HepG2 (cell line): ENCODE data around the gene VEGFA. TPM values are rescaled to one million over a fixed set of nuclear protein-coding genes. Genes with fewer than 3 reads are reported as not detected.

Experiments
- ADNP ChIP-seq: sonication (generic); formaldehyde crosslinking; IDR thresholded peaks from 2 replicates; pipeline ENCODE4 v1.4.0; 2020; ENCODE audit warnings: missing genetic modification reagents
- AFF4 ChIP-seq: sonication (generic); formaldehyde crosslinking; IDR thresholded peaks from 2 replicates; pipeline ENCODE4 v1.4.0; 2020; ENCODE audit warnings: missing genetic modification reagents
- BCLAF1 ChIP-seq: fragments of 450-650 bp; IDR thresholded peaks from 2 replicates; pipeline ENCODE4 v1.6.1; 2017; ENCODE audit warnings: mild to moderate bottlenecking
- ETV6 ChIP-seq: sonication (generic); formaldehyde crosslinking; conservative IDR thresholded peaks from 2 replicates; pipeline ENCODE4 v1.4.0; 2020; ENCODE audit warnings: missing genetic modification reagents
- KDM1A ChIP-seq: IDR thresholded peaks from 2 replicates; pipeline ENCODE4 v1.6.1; 2016; ENCODE audit warnings: missing compliant biosample characterization
- KDM2A ChIP-seq: sonication (generic); formaldehyde crosslinking; IDR thresholded peaks from 2 replicates; pipeline ENCODE4 v1.4.0; 2020; ENCODE audit warnings: low read depth, missing genetic modification reagents, borderline replicate concordance
- PLRG1 ChIP-seq: fragments of 450-650 bp; conservative IDR thresholded peaks from 2 replicates; pipeline ENCODE4 v1.6.1; 2016
- TOE1 ChIP-seq: sonication (generic); formaldehyde crosslinking; IDR thresholded peaks from 2 replicates; pipeline ENCODE4 v1.4.0; 2020; ENCODE audit warnings: mild to moderate bottlenecking, missing genetic modification reagents
- TP53 ChIP-seq: sonication (generic); formaldehyde crosslinking; conservative IDR thresholded peaks from 2 replicates; pipeline ENCODE4 v1.4.0; 2020; ENCODE audit warnings: missing genetic modification reagents
- XBP1 ChIP-seq: sonication (generic); formaldehyde crosslinking; IDR thresholded peaks from 2 replicates; pipeline ENCODE4 v1.5.0; 2020; ENCODE audit warnings: missing genetic modification reagents
- ZBED4 ChIP-seq: sonication (generic); formaldehyde crosslinking; IDR thresholded peaks from 2 replicates; pipeline ENCODE4 v1.4.0; 2020; ENCODE audit warnings: missing genetic modification reagents, borderline replicate concordance
- ZFP1 ChIP-seq: IDR thresholded peaks from 2 replicates; pipeline ENCODE4 v1.6.1; 2016
- ZFP36L1 ChIP-seq: sonication (generic); formaldehyde crosslinking; IDR thresholded peaks from 2 replicates; pipeline ENCODE4 v1.8.0; 2022; ENCODE audit warnings: mild to moderate bottlenecking, missing genetic modification reagents, moderate library complexity
- ZFP41 ChIP-seq: sonication (generic); formaldehyde crosslinking; IDR thresholded peaks from 2 replicates; pipeline ENCODE4 v1.4.0; 2020; ENCODE audit warnings: mild to moderate bottlenecking, missing genetic modification reagents, borderline replicate concordance
- ZIK1 ChIP-seq: sonication (generic); formaldehyde crosslinking; IDR thresholded peaks from 2 replicates; pipeline ENCODE4 v1.5.0; 2020; ENCODE audit warnings: mild to moderate bottlenecking, low read depth, missing genetic modification reagents, borderline replicate concordance
- ZMYM3 ChIP-seq: sonication (generic); formaldehyde crosslinking; IDR thresholded peaks from 2 replicates; pipeline ENCODE4 v1.5.1; 2020; ENCODE audit warnings: mild to moderate bottlenecking, missing genetic modification reagents
- ZNF710 ChIP-seq: sonication (generic); formaldehyde crosslinking; IDR thresholded peaks from 2 replicates; pipeline ENCODE4 v1.5.0; 2020; ENCODE audit warnings: mild to moderate bottlenecking, missing genetic modification reagents, borderline replicate concordance
- polyA plus RNA-seq, 8 experiments: library from polyadenylated mRNA; depleted of rRNA in 3 of 8; stranded (reverse) in 7 of 8; unstranded in 1 of 8; fragments of >200 nt; fragmentation: Illumina TruSeq in 4 of 8; extraction: Trizol in 4 of 8; gene quantifications; 2 replicates each; pipeline versions ENCODE4 v1.2.1 to v1.2.3, GENCODE V29; 2011 to 2016; ENCODE audit warnings: low read depth in 4 of 8, missing spikeins in 1 of 8, mixed read lengths in 1 of 8; ENCODE audit not compliant: insufficient read depth in 1 of 8
- total RNA-seq, 5 experiments: library from RNA; depleted of rRNA; stranded (reverse); fragments of >200 nt; fragmentation: Illumina TruSeq; extraction: Trizol; gene quantifications; 2 replicates each; pipeline ENCODE4 v1.2.3, GENCODE V29; 2016; ENCODE audit warnings: low read depth in 1 of 5

Gene VEGFA
- total and polyA plus RNA-seq, 2 of the 13 experiments (the other 11 are each of a cell fraction or from before 2014, with no cell fraction given), result 68.1 to 629 TPM

GRCh38 chr6:43788301-43788700, 18.3 kb downstream of the VEGFA start (continued):
- 0 out of 2 replicates have a peak, but pooled peaks have one; percentile 18 for TF ChIP-seq ADNP
- no peak for TF ChIP-seq ZBED4 (CRISPR knock-in tag)
- no peak for TF ChIP-seq KDM2A (CRISPR knock-in tag)
- TF ChIP-seq PLRG1, result no peak
- no peak for TF ChIP-seq ZFP41 (CRISPR knock-in tag)
- no peak for TF ChIP-seq ZFP1
- no peak for TF ChIP-seq AFF4 (CRISPR knock-in tag)
- peak; percentile 91 for TF ChIP-seq ZMYM3 (CRISPR knock-in tag)
- TF ChIP-seq XBP1 (CRISPR knock-in tag), result no peak
- TF ChIP-seq TP53 (CRISPR knock-in tag), result no peak
- no peak for TF ChIP-seq BCLAF1
- TF ChIP-seq ZIK1 (CRISPR knock-in tag), result no peak
- peak; percentile 57; the same call in 1 of the 2 replicates for TF ChIP-seq KDM1A (CRISPR knock-in tag)
- no peak for TF ChIP-seq ZNF710 (CRISPR knock-in tag)
- TF ChIP-seq TOE1 (CRISPR knock-in tag), result no peak
- no peak for TF ChIP-seq ETV6
- no peak for TF ChIP-seq ZFP36L1 (CRISPR knock-in tag)
